ENCODE results near the gene CTXND1.
"Not testable (repeated sequence)": the region's sequence is repeated elsewhere in the genome, so short reads cannot be mapped to it uniquely, and the experiment has no call there.

CTXND1 gene

DNA sequence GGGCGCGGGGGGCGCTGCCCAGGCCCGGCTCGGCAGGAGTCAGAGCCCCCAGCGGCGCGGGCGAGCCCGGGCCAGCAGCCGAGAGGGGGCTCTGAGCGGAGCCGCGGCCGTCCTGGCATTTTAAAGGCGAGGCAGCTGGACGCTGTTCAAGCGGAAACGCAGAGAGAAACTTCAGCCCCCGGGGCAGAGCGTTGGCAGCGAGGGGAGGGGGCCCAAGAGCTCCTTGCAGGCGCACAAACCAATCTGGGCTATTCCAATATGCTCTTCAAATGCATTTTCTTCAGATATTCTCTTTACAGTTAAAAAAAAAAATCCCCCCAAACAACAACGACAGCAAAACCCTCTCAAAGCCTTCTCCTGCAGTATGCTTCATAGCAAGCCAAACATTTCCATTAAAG lies at the start of gene CTXND1:
TSS of gene CTXND1 (minus strand) at position 93 of the 398 bp plus-strand sequence. CDS start 50,264 bp downstream, outside the sequence.
- H3K9me3 ChIP-seq, result no peaks in the 10 kb centered on the region
- no peak within 1 kb of the TSS for H3K4me3 ChIP-seq (ENCODE audit: low read depth in 1 of 2, low read length in 1 of 2)
- no peaks in the 10 kb centered on the region for H3K4me1 ChIP-seq (ENCODE audit: control insufficient read depth in 1 of 2, insufficient read depth in 1 of 2, low read depth in 1 of 2, low read length in 1 of 2)
- no peak for TF ChIP-seq CTCF (IDR thresholded peaks at IDR 0.05)
- H3K36me3 ChIP-seq, result no peaks in the 10 kb centered on the region
- H3K27ac ChIP-seq, result no peak within 1 kb of the TSS
- H3K27me3 ChIP-seq, result peaks cover 100% of the 10 kb centered on the region

- Histone ChIP-seq H3K27me3 (peaks cover 18% of the 10 kb centered on the region), H3K27ac (no peak overlapping the region)
- TF ChIP-seq CTCF (IDR thresholded peaks at IDR 0.05), result no peak
These were observed 49.5 kb upstream of the CTXND1 start for GRCh38 chr15:80301472-80301871.

GRCh38 chr15:80295777-80296176 lies 43.8 kb upstream of the CTXND1 start:
- H3K4me1 ChIP-seq (ENCODE audit: control insufficient read depth in 1 of 2, insufficient read depth in 1 of 2, low read depth in 1 of 2, low read length in 1 of 2); H3K9me3 ChIP-seq; H3K4me3 ChIP-seq (ENCODE audit: low read depth in 1 of 2, low read length in 1 of 2); H3K36me3 ChIP-seq; H3K27ac ChIP-seq: not testable (repeated sequence)
- H3K27me3 ChIP-seq, result peaks cover 41% of the 10 kb centered on the region

More at GRCh38 chr15:80301472-80301871, 49.5 kb upstream of the CTXND1 start:
- H3K36me3 ChIP-seq, result no peaks in the 10 kb centered on the region
- no peaks in the 10 kb centered on the region for H3K9me3 ChIP-seq
- no peak overlapping the region for H3K4me3 ChIP-seq (ENCODE audit: low read depth in 1 of 2, low read length in 1 of 2)
- H3K4me1 ChIP-seq (ENCODE audit: control insufficient read depth in 1 of 2, insufficient read depth in 1 of 2, low read depth in 1 of 2, low read length in 1 of 2), result no peaks in the 10 kb centered on the region

DNA sequence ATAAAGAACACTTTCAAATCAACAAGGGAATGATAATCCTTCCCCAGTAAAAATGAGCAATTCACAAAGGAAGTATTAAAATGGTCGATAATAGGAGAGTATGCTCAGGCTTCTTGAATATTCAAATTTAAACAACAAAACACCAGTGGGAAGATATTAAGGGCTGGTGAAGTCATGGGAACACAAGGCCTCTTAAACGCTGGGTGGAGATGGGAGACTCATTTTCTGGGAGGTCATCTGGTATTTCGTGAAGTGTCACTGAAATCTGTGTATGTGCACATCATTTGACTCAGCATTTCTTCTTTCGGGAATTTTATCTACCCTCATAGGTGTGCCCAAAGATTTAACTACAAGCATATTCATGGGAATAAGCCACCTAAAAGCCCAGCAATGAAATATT lies 40.1 kb upstream of the CTXND1 start:
- H3K9me3 ChIP-seq, result no peaks in the 10 kb centered on the region
- no peak for TF ChIP-seq CTCF (IDR thresholded peaks at IDR 0.05)
- H3K4me1 ChIP-seq (ENCODE audit: control insufficient read depth in 1 of 2, insufficient read depth in 1 of 2, low read depth in 1 of 2, low read length in 1 of 2), result no peaks in the 10 kb centered on the region
- H3K36me3 ChIP-seq, result no peaks in the 10 kb centered on the region
- H3K27me3 ChIP-seq, result peaks cover 64% of the 10 kb centered on the region
- no peak overlapping the region for H3K27ac ChIP-seq
- H3K4me3 ChIP-seq (ENCODE audit: low read depth in 1 of 2, low read length in 1 of 2), result no peak overlapping the region

- peaks cover 67% of the 10 kb centered on the region for H3K27me3 ChIP-seq
- H3K4me3 ChIP-seq (ENCODE audit: low read depth in 1 of 2, low read length in 1 of 2); H3K27ac ChIP-seq; H3K4me1 ChIP-seq (ENCODE audit: control insufficient read depth in 1 of 2, insufficient read depth in 1 of 2, low read depth in 1 of 2, low read length in 1 of 2); H3K36me3 ChIP-seq; H3K9me3 ChIP-seq: not testable (repeated sequence)
These were observed 38.9 kb upstream of the CTXND1 start for GRCh38 chr15:80290891-80291290.

- H3K27ac ChIP-seq, result no peak overlapping the region
- H3K4me3 ChIP-seq (ENCODE audit: low read depth in 1 of 2, low read length in 1 of 2), result no peak overlapping the region
- no peak for TF ChIP-seq CTCF (IDR thresholded peaks at IDR 0.05)
- no peaks in the 10 kb centered on the region for H3K36me3 ChIP-seq
- H3K9me3 ChIP-seq, result no peaks in the 10 kb centered on the region
- H3K27me3 ChIP-seq, result peaks cover 67% of the 10 kb centered on the region
- H3K4me1 ChIP-seq (ENCODE audit: control insufficient read depth in 1 of 2, insufficient read depth in 1 of 2, low read depth in 1 of 2, low read length in 1 of 2), result no peaks in the 10 kb centered on the region
These were observed 37.8 kb upstream of the CTXND1 start for GRCh38 chr15:80289528-80290495.
